ENCODE measurements around the gene TPM2.

Gene TPM2

GRCh38 chr9:35674025-35674361, 15.7 kb downstream of the TPM2 start:
- DNase-seq = no peak

GRCh38 chr9:35673132-35674024, 16.3 kb downstream of the TPM2 start, which contains the start of gene CA9:
TSS of gene CA9 (plus strand) at chr9:35673928. CDS start at chr9:35673960, 32 bp downstream.
- DNase-seq = peak; percentile 57

GRCh38 chr9:35669331-35670145, 20.2 kb downstream of the TPM2 start:
- DNase-seq = peak; percentile 76

GRCh38 chr9:35667939-35668338, 21.8 kb downstream of the TPM2 start:
- no peak for DNase-seq

GRCh38 chr9:35666549-35666948, 23.2 kb downstream of the TPM2 start:
- no peak for DNase-seq

- peak; percentile 72 for DNase-seq
Measured at GRCh38 chr9:35666045-35666444, 23.7 kb downstream of the TPM2 start.

- no peak for DNase-seq
Measured at GRCh38 chr9:35665471-35665818, 24.3 kb downstream of the TPM2 start.

- peak; percentile 86 for DNase-seq
Measured at GRCh38 chr9:35664531-35665470, 24.9 kb downstream of the TPM2 start, which contains the start of gene ARHGEF39. TSS of gene ARHGEF39 (minus strand) at chr9:35665195. CDS start at chr9:35665169, 26 bp downstream.

GRCh38 chr9:35662437-35662836, 27.3 kb downstream of the TPM2 start:
- no peak for DNase-seq

GRCh38 chr9:35661756-35662350, 27.9 kb downstream of the TPM2 start:
- DNase-seq = no peak

GRCh38 chr9:35660966-35661415, 28.7 kb downstream of the TPM2 start:
- DNase-seq = peak; percentile 47

GRCh38 chr9:35659340-35659739, 30.4 kb downstream of the TPM2 start:
- DNase-seq = peak; percentile 85

- peak; percentile 75 for DNase-seq
Measured at GRCh38 chr9:35658968-35659220, 30.8 kb downstream of the TPM2 start.

- peak; percentile 87 for DNase-seq
Measured at GRCh38 chr9:35658137-35658967, 31.4 kb downstream of the TPM2 start, which contains the start of gene CCDC107. TSS of gene CCDC107 (plus strand) at chr9:35658292. CDS start at chr9:35658380, 88 bp downstream.

- DNase-seq = peak; percentile 100
Measured at GRCh38 chr9:35657546-35658136, 32.1 kb downstream of the TPM2 start, which contains the start of gene RMRP. TSS of gene RMRP (minus strand) at chr9:35658019.

- no peak for DNase-seq
Measured at GRCh38 chr9:35656831-35657545, 32.7 kb downstream of the TPM2 start.

GRCh38 chr9:35656348-35656747, 33.4 kb downstream of the TPM2 start:
- DNase-seq = no peak

GRCh38 chr9:35653611-35654010, 36.1 kb downstream of the TPM2 start:
- no peak for DNase-seq

GRCh38 chr9:35652829-35653209, 36.9 kb downstream of the TPM2 start:
- DNase-seq = no peak

Data from EL (cell line).